Mesothelial cell of epicardium (in vitro differentiated cells): ENCODE data around the gene BORCS6. TPM values are rescaled to one million over a fixed set of nuclear protein-coding genes. Genes with fewer than 3 reads are reported as not detected.

Source experiments
- DNase-seq, 2 experiments: peaks; one replicate each; pipeline ENCODE4 v3.0.0; 2021; ENCODE audit warnings: low spot score in 2 of 2; ENCODE audit not compliant: unreplicated experiment in 2 of 2
- H3K27ac Mint-ChIP-seq: 2 replicates; pipeline ENCODE4 v1.8.0; 2021; ENCODE audit warnings: mixed read lengths
- H3K27me3 Mint-ChIP-seq: 2 replicates; pipeline ENCODE4 v1.8.0; 2021; ENCODE audit warnings: low read depth, mixed read lengths
- H3K36me3 Mint-ChIP-seq: 2 replicates; pipeline ENCODE4 v1.8.0; 2021; ENCODE audit warnings: mixed read lengths
- H3K4me1 Mint-ChIP-seq: 2 replicates; pipeline ENCODE4 v1.8.0; 2021; ENCODE audit warnings: mixed read lengths
- H3K4me3 Mint-ChIP-seq: 2 replicates; pipeline ENCODE4 v1.8.0; 2021; ENCODE audit warnings: mild to moderate bottlenecking, moderate library complexity, mixed read lengths
- H3K9me3 Mint-ChIP-seq: 2 replicates; pipeline ENCODE4 v1.8.0; 2021; ENCODE audit warnings: mixed read lengths
- total RNA-seq: library from RNA; stranded (reverse); gene quantifications from 3 replicates; pipeline ENCODE4 v1.2.1, GENCODE V29; 2021
- TF ChIP-seq, protein P1 (sequence below): fragments of 200-600 bp; sonication (generic); IDR thresholded peaks from one replicate; pipeline ENCODE4 v1.5.0; 2021; ENCODE audit warnings: antibody characterized with exemption; ENCODE audit not compliant: unreplicated experiment

Gene BORCS6
- total RNA-seq, 1 donor from 2014 or later: 3.0 TPM

DNA sequence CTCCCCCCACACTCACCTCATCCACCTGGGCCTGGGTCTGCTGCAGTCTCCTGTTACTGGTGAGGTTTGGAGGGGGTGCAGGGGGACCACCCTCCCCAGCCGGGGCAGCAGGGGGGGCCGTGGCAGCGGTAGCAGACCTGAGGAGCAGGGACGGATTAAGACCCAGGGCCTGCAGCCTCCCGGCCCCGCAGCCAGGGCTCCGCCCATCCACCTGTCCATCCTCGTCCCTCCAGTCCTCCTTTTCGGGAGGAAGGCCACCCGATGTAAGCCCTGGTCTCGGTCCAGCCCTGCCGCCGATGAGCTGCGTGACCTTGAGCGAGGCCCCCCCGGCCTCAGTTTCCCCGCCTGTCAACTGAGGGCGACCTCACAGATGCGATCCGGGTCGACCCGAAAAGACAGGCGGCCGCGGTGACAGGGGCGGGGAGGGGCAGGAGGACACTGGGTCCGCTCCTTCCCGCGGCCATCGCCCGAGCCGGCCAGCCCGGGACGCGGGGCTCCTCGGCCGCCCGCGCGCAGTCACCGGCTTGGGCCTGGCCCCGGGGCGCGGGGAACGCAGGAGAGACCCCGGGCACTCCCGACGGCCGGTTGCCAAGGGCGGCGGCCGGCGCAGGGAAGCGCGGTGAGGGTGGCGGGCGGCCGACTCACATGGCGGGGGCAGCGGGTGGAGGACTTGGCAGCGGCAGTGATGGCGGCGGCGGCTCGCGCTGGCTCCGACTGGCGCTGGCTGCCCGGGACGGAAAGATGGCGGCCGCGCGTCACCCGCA, 27.6 kb downstream of the BORCS6 start, which contains the start of gene VAMP2:
Gene VAMP2, minus strand, starts transcription at position 716 of the 764 bp plus-strand sequence. Its CDS starts 69 bp downstream, at position 647.
- Mint-ChIP-seq H3K4me3 (peak within 1 kb of the TSS; percentile 88), H3K27me3 (no peaks in the 10 kb centered on the region), H3K4me1 (peaks cover 37% of the 10 kb centered on the region), H3K27ac (peak within 1 kb of the TSS; percentile 97), H3K9me3 (no peaks in the 10 kb centered on the region), H3K36me3 (no peaks in the 10 kb centered on the region)
- peak; percentile 75 to 83 for DNase-seq
- TF ChIP-seq, protein P1, sequence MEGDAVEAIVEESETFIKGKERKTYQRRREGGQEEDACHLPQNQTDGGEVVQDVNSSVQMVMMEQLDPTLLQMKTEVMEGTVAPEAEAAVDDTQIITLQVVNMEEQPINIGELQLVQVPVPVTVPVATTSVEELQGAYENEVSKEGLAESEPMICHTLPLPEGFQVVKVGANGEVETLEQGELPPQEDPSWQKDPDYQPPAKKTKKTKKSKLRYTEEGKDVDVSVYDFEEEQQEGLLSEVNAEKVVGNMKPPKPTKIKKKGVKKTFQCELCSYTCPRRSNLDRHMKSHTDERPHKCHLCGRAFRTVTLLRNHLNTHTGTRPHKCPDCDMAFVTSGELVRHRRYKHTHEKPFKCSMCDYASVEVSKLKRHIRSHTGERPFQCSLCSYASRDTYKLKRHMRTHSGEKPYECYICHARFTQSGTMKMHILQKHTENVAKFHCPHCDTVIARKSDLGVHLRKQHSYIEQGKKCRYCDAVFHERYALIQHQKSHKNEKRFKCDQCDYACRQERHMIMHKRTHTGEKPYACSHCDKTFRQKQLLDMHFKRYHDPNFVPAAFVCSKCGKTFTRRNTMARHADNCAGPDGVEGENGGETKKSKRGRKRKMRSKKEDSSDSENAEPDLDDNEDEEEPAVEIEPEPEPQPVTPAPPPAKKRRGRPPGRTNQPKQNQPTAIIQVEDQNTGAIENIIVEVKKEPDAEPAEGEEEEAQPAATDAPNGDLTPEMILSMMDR: no peak

DNA sequence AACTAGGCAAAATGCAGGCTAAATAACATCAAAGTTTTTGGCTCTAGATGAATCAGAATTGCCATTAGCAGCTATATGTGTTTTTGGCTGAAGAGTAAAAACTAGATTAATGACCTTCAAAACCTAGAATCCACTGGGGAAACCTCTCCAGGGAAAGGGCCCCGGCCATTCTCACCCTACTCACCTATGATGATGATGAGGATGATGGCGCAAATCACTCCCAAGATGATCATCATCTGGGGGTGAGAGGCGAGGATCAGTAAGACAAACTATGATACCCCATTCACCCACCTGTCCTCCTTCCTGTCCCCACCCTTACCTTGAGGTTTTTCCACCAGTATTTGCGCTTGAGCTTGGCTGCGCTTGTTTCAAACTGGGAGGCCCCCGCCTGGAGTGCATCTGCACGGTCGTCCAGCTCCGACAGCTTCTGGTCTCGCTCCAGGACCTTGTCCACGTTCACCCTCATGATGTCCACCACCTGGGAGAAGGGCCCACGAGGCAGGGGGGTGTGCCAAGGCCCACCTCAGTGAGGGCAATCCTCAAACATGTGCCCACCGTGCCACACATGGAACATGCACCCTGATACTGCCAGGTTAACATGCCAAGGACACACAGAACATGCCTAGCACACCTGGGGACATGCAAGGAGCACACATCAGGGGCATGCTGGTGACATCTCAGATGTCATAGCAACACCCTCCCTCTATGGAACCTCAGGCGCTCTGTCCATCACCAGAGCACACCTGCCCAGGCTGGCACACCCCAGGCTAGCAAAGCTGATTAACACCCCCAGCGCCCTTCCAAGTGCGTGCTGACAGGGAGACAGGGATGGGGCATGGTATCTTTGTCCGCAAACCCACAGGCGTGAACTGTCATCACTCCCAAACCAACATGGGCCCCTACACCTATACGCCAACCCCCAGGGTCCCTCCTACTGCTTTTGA, 28.4 kb downstream of the BORCS6 start:
- Mint-ChIP-seq H3K4me1 (peaks cover 37% of the 10 kb centered on the region), H3K27me3 (no peaks in the 10 kb centered on the region), H3K9me3 (no peaks in the 10 kb centered on the region), H3K27ac (peak overlapping the region; percentile 82), H3K36me3 (no peaks in the 10 kb centered on the region), H3K4me3 (peak overlapping the region; percentile 73)
- TF ChIP-seq, protein P1: no peak
- no peak for DNase-seq

DNA sequence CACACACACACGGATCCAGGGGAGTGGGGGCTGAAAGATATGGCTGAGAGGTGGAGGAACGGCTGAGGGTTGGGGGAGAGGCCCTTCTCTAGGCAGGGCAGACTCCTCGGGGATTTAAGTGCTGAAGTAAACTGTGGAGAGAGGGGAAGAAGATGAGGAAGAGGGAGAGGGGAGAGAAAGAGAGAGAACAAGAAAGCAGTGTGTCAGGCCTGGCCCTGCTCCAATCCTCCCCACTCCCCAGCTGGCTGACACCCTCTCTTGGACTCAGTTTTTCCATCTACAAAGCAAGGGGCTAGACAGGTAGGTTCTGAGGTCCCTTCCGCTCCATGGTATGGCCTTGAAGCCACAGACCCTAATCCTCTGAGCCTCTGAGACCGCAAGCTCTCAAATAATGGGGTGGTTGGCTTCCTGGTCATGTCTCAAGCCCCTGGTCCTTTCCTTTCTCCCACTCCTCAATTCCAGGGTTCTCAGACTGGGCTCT, 29.2 kb downstream of the BORCS6 start:
- peak overlapping the region; percentile 73 for H3K4me3 Mint-ChIP-seq
- H3K4me1 Mint-ChIP-seq: peaks cover 37% of the 10 kb centered on the region
- TF ChIP-seq, protein P1: no peak
- H3K27ac Mint-ChIP-seq: peak overlapping the region; percentile 82
- DNase-seq: no peak
- no peaks in the 10 kb centered on the region for H3K36me3 Mint-ChIP-seq
- H3K27me3 Mint-ChIP-seq: no peaks in the 10 kb centered on the region
- no peaks in the 10 kb centered on the region for H3K9me3 Mint-ChIP-seq

DNA sequence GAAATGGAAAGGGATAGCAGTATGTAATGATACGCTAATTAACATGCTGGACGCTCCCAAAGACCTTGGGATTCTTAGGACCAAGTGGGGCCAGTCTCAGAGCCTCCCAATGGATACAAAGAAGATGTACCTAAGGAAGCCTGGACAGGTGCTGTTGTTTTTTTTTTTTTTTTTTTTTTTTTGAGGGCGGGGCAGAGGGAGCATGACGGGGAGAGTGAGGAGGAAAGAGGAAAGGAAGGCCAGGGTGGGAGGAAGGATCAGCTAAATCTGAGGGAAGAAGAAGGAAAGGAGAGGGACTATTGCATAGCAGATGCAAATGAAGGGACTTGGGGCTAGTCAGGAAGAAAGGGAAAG, 29.8 kb downstream of the BORCS6 start:
- no peaks in the 10 kb centered on the region for H3K9me3 Mint-ChIP-seq
- peaks cover 37% of the 10 kb centered on the region for H3K4me1 Mint-ChIP-seq
- no peak for DNase-seq
- H3K27me3 Mint-ChIP-seq: no peaks in the 10 kb centered on the region
- peak overlapping the region; percentile 77 for H3K27ac Mint-ChIP-seq
- no peaks in the 10 kb centered on the region for H3K36me3 Mint-ChIP-seq
- H3K4me3 Mint-ChIP-seq: peak overlapping the region; percentile 73
- TF ChIP-seq, protein P1: no peak

DNA sequence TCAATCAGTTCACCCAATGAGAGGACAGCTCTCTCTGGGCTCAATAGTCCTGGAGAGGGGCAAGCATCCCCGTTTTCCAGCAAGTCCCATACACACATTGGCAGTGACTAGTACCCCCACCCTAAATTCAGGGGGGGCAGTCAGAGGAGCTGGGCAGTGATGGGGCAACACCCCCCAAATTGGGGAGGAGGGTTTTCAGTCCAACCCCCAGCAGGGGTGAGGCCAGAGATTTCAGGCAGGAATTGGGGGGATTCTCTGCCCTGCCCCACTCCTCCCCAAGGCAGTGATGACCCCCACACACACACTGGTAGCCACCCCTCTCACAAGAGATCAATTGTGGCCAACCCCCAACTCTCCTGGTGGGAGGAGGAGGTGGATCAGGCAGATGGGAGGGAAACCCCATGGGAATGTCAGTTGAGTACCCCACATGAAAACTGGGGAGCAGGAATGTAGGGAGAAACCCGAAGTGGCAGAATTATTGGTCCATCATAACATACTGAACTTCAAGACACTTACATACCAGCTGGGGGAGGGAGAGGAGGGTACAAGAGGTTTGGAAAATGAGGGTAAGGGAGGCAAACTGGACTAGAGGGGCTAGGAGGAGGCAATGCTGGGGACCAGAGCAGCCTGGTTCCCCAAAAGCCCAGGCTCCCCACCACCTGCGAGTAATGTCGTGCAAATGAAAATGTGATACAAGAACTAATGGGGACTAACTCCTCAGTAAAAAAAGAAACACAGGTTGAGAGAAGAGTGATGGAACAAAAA, 30.3 kb downstream of the BORCS6 start:
- peaks cover 35% of the 10 kb centered on the region for H3K4me1 Mint-ChIP-seq
- TF ChIP-seq, protein P1: no peak
- peak overlapping the region; percentile 77 for H3K27ac Mint-ChIP-seq

More for the DNA sequence above, 30.3 kb downstream of the BORCS6 start:
- H3K4me3 Mint-ChIP-seq: peak overlapping the region; percentile 39
- no peaks in the 10 kb centered on the region for H3K9me3 Mint-ChIP-seq
- no peaks in the 10 kb centered on the region for H3K36me3 Mint-ChIP-seq
- H3K27me3 Mint-ChIP-seq: no peaks in the 10 kb centered on the region
- DNase-seq: no peak
